IMR-90 (cell line): Measurements from ENCODE around the gene COL25A1. TPM values are rescaled to one million over a fixed set of nuclear protein-coding genes. Genes with fewer than 3 reads are reported as not detected.

Experiments used
- ATAC-seq: fragments of 200-7000 bp; cut with Tn5 transposase; 2 replicates; pipeline ENCODE4 v1.9.1; 2020; ENCODE audit warnings: low read depth, mild to moderate bottlenecking, moderate library complexity
- BruUV-seq: library from RNA; stranded (reverse); fragments of 400-500 nt; replicated peaks from 2 replicates; lab custom pipeline; 2021; lab: Mats Ljungman, UMichigan
- CTCF ChIA-PET: fragments of 300-600 bp; formaldehyde crosslinking; extraction: SDS; loops from one replicate; lab custom pipeline; 2021; ENCODE audit warnings: antibody characterized with exemption; lab: Yijun Ruan, JAX
- POLR2A ChIA-PET: fragments of 300-600 bp; sonication (Branson Sonifier 250); formaldehyde crosslinking; loops from one replicate; lab custom pipeline; 2022; ENCODE audit warnings: antibody characterized with exemption; ENCODE audit not compliant: unreplicated experiment; lab: Charles Lee
- DNase-seq: peaks from one replicate; pipeline ENCODE4 v3.0.0; 2013
- H2AFZ ChIP-seq: replicated peaks from 2 replicates; pipeline ENCODE3; 2013; ENCODE audit warnings: low read length, mild to moderate bottlenecking; ENCODE audit not compliant: poor library complexity
- H2AK5ac ChIP-seq: 2 replicates; pipeline ENCODE4 v1.6.1; 2013; ENCODE audit warnings: low read depth, low read length, inconsistent platforms
- H2AK9ac ChIP-seq: replicated peaks from 2 replicates; pipeline ENCODE3; 2013; ENCODE audit warnings: mild to moderate bottlenecking, low read depth, low read length, moderate library complexity; ENCODE audit not compliant: poor library complexity
- H2BK120ac ChIP-seq: 2 replicates; pipeline ENCODE4 v1.6.1; 2013; ENCODE audit warnings: low read depth, low read length, inconsistent platforms
- H2BK15ac ChIP-seq: 3 replicates; pipeline ENCODE4 v1.6.1; 2013; ENCODE audit warnings: low read depth, low read length, inconsistent platforms
- H2BK20ac ChIP-seq: 2 replicates; pipeline ENCODE4 v1.6.1; 2013; ENCODE audit warnings: low read depth, mild to moderate bottlenecking, inconsistent platforms, low read length, moderate library complexity
- H2BK5ac ChIP-seq: 2 replicates; pipeline ENCODE4 v1.6.1; 2013; ENCODE audit warnings: mild to moderate bottlenecking, low read depth, low read length, inconsistent platforms; ENCODE audit not compliant: poor library complexity, severe bottlenecking
- H3K14ac ChIP-seq: replicated peaks from 2 replicates; pipeline ENCODE4 v1.6.1; 2013; ENCODE audit warnings: low read depth, low read length, inconsistent platforms
- H3K18ac ChIP-seq: 2 replicates; pipeline ENCODE4 v1.6.1; 2013; ENCODE audit warnings: low read depth, low read length, control low read depth
- H3K23ac ChIP-seq: 2 replicates; pipeline ENCODE4 v1.6.1; 2013; ENCODE audit warnings: low read depth, low read length, inconsistent platforms
- H3K27ac ChIP-seq: 2 replicates; pipeline ENCODE4 v1.5.1; 2013; ENCODE audit warnings: mild to moderate bottlenecking, control low read depth, low read length; ENCODE audit not compliant: insufficient read depth
- H3K27me3 ChIP-seq: 2 replicates; pipeline ENCODE4 v1.6.1; 2013; ENCODE audit warnings: low read length; ENCODE audit not compliant: control insufficient read depth, insufficient read depth
- H3K36me3 ChIP-seq: 2 replicates; pipeline ENCODE4 v1.6.1; 2013; ENCODE audit warnings: low read length, mixed read lengths; ENCODE audit not compliant: control insufficient read depth, insufficient read depth
- H3K4ac ChIP-seq: 2 replicates; pipeline ENCODE4 v1.6.1; 2013; ENCODE audit warnings: low read depth, low read length, inconsistent platforms
- H3K4me1 ChIP-seq: 2 replicates; pipeline ENCODE4 v1.6.1; 2013; ENCODE audit warnings: low read length, mixed read lengths; ENCODE audit not compliant: control insufficient read depth, insufficient read depth
- H3K4me2 ChIP-seq: 2 replicates; pipeline ENCODE4 v1.6.1; 2013; ENCODE audit warnings: low read depth, mild to moderate bottlenecking, control low read depth, low read length, moderate library complexity
- H3K4me3 ChIP-seq: 2 replicates; pipeline ENCODE4 v1.5.1; 2013; ENCODE audit warnings: low read depth, mild to moderate bottlenecking, control low read depth, low read length, moderate library complexity; ENCODE audit not compliant: insufficient read depth
- H3K56ac ChIP-seq: 2 replicates; pipeline ENCODE4 v1.6.1; 2013; ENCODE audit warnings: low read length, inconsistent platforms; ENCODE audit not compliant: insufficient read depth; ENCODE audit errors: extremely low read depth
- H3K79me1 ChIP-seq, 2 experiments: 2 replicates each; pipeline ENCODE4 v1.6.1; 2013; ENCODE audit warnings: low read length in 2 of 2, inconsistent platforms in 1 of 2, low read depth in 1 of 2
- H3K9ac ChIP-seq: 2 replicates; pipeline ENCODE4 v1.6.1; 2013; ENCODE audit warnings: low read depth, low read length, control low read depth
- H3K9me1 ChIP-seq: 2 replicates; pipeline ENCODE4 v1.6.1; 2013; ENCODE audit warnings: low read length, inconsistent platforms; ENCODE audit not compliant: insufficient read depth
- H3K9me3 ChIP-seq: 2 replicates; pipeline ENCODE4 v1.6.1; 2013; ENCODE audit warnings: low read length; ENCODE audit not compliant: control insufficient read depth, insufficient read depth
- H4K20me1 ChIP-seq: 2 replicates; pipeline ENCODE4 v1.6.1; 2013; ENCODE audit warnings: low read length, inconsistent platforms; ENCODE audit not compliant: insufficient read depth
- H4K5ac ChIP-seq: 2 replicates; pipeline ENCODE4 v1.6.1; 2013; ENCODE audit warnings: mild to moderate bottlenecking, low read depth, low read length, control low read depth
- H4K8ac ChIP-seq, 2 experiments: 2 replicates each; pipeline ENCODE4 v1.6.1; 2013; ENCODE audit warnings: low read depth in 2 of 2, low read length in 2 of 2, control low read depth in 1 of 2, inconsistent platforms in 1 of 2
- H4K91ac ChIP-seq: 2 replicates; pipeline ENCODE4 v1.6.1; 2013; ENCODE audit warnings: low read depth, low read length, inconsistent platforms; ENCODE audit not compliant: insufficient read depth
- BHLHE40 ChIP-seq: fragments of 150-350 bp; IDR thresholded peaks from 2 replicates; pipeline ENCODE4 v1.6.1; 2016; ENCODE audit warnings: mild to moderate bottlenecking, low read depth, low read length
- FOS ChIP-seq: fragments of 150-350 bp; IDR thresholded peaks from 2 replicates; pipeline ENCODE4 v1.6.1; 2016; ENCODE audit warnings: low read depth, low read length
- MAFK ChIP-seq: IDR thresholded peaks from 2 replicates; pipeline ENCODE4 v1.6.1; 2012; ENCODE audit warnings: low read depth, low read length, improper control_type of control experiment
- RAD21 ChIP-seq: IDR thresholded peaks from 2 replicates; pipeline ENCODE4 v1.6.1; 2012; ENCODE audit warnings: low read length, improper control_type of control experiment
- SMC3 ChIP-seq: fragments of 150-350 bp; IDR thresholded peaks from 2 replicates; pipeline ENCODE4 v1.6.1; 2016; ENCODE audit warnings: low read depth, mild to moderate bottlenecking, antibody characterized with exemption, low read length, moderate library complexity
- WGBS, 2 experiments: methylation state at CpG; one replicate each; pipeline versions ENCODE4 v1.1.5 to v1.1.7; 2013; ENCODE audit warnings: missing lambda C conversion rate in 2 of 2; ENCODE audit not compliant: insufficient read length in 1 of 2; ENCODE audit errors: extremely low coverage in 2 of 2; 5-methylcytosine and 5-hydroxymethylcytosine counted together
- dilution Hi-C: fragments of 300-500 bp; cut with HindIII; formaldehyde crosslinking; loops from one replicate; pipeline ENCODE4 v1.14.3; 2018; ENCODE audit warnings: low sequenced_read_pairs; ENCODE audit not compliant: unreplicated experiment
- in situ Hi-C: fragments of 300-500 bp; cut with MboI; formaldehyde crosslinking; loops from 3 replicates; pipeline ENCODE4 v1.14.3; 2019; ENCODE audit warnings: low sequenced_read_pairs, inconsistent platforms, mixed read lengths
- intact Hi-C: fragments of 100-400 bp; cut with micrococcal nuclease; formaldehyde crosslinking; loops from 2 replicates; pipeline ENCODE4 v1.10.0; 2022
- polyA plus RNA-seq, 3 experiments: library from polyadenylated mRNA; depleted of rRNA; stranded (reverse); fragments of >200 nt; gene quantifications; 2 replicates each; pipeline ENCODE4 v1.2.3, GENCODE V29; 2012; ENCODE audit warnings: low replicate concordance in 1 of 3
- total RNA-seq: library from RNA; depleted of rRNA; stranded (reverse); fragments of >200 nt; gene quantifications from 2 replicates; pipeline ENCODE4 v1.2.3, GENCODE V29; 2012

Gene COL25A1
- total and polyA plus RNA-seq, 2 of the 4 experiments (the other 2 are of a cell fraction) = under 0.01 to 0.05 TPM

- no TSS peak for BruUV-seq
- WGBS, 2 experiments = 78% methylated on average over 3 of the region's 5 CpGs; no CpG with 5 or more reads in 1 of the 2 experiments
Measured at GRCh38 chr4:109016200-109016599, 286.3 kb downstream of the COL25A1 start.

More at GRCh38 chr4:109016200-109016599, 286.3 kb downstream of the COL25A1 start:
- ChIA-PET POLR2A (no interaction called here), CTCF (no interaction called here)
- TF ChIP-seq FOS (no peak), RAD21 (no peak), BHLHE40 (no peak), SMC3 (no peak), MAFK (no peak)
- H2BK120ac ChIP-seq = no peak overlapping the region
- no peak overlapping the region for H4K91ac ChIP-seq
- ATAC-seq = no peak
- no peak overlapping the region for H3K4me3 ChIP-seq
- no peak overlapping the region for H2AFZ ChIP-seq
- H2AK5ac ChIP-seq = no peak overlapping the region
- dilution Hi-C loops (no loop called here), intact Hi-C loops (no loop called here), in situ Hi-C loops (no loop called here)
- H4K5ac ChIP-seq = no peak overlapping the region
- no peak overlapping the region for H3K18ac ChIP-seq
- no peak overlapping the region for H2BK20ac ChIP-seq
- DNase-seq = no peak
- no peaks in the 10 kb centered on the region for H3K27me3 ChIP-seq
- H3K14ac ChIP-seq = no peak overlapping the region
- H4K8ac ChIP-seq = no peak overlapping the region
- H3K9me3 ChIP-seq = peaks cover 9% of the 10 kb centered on the region
- no peak overlapping the region for H2BK15ac ChIP-seq
- H3K56ac ChIP-seq = no peak overlapping the region
- no peak overlapping the region for H3K9ac ChIP-seq
- H3K79me1 ChIP-seq = no peaks in the 10 kb centered on the region
- no peak overlapping the region for H3K4ac ChIP-seq
- no peaks in the 10 kb centered on the region for H4K20me1 ChIP-seq
- H3K27ac ChIP-seq = no peak overlapping the region
- H3K23ac ChIP-seq = no peak overlapping the region
- no peak overlapping the region for H2BK5ac ChIP-seq
- no peaks in the 10 kb centered on the region; the same call in 1 of the 2 replicates for H3K4me1 ChIP-seq
- H2AK9ac ChIP-seq = no peak overlapping the region
- no peak overlapping the region for H3K4me2 ChIP-seq
- no peaks in the 10 kb centered on the region for H3K36me3 ChIP-seq
- no peaks in the 10 kb centered on the region for H3K9me1 ChIP-seq
